Adrenal gland (tissue), 19 donors: ENCODE measurements around the gene SELPLG. TPM values are rescaled to one million over a fixed set of nuclear protein-coding genes. Genes with fewer than 3 reads are reported as not detected.

Experiments used
- DNase-seq, 7 donors: peaks; one replicate each; pipeline ENCODE4 v3.0.0-alpha.2; 2019 to 2020
- H3K27ac ChIP-seq, 5 donors: fragments of 200-600 bp; sonication (generic) in 4 of 5; 1 replicate in 3 of 5; 2 replicates in 2 of 5; pipeline versions ENCODE4 v1.5.1 to v1.8.0; 2016 to 2020; ENCODE audit warnings: mild to moderate bottlenecking in 1 of 5
- H3K27me3 ChIP-seq: fragments of 200-600 bp; 2 replicates; pipeline ENCODE4 v1.8.0; 2021
- H3K36me3 ChIP-seq, 2 donors: fragments of 200-600 bp; replicated peaks in 1 of 2; 1 replicate in 1 of 2; 2 replicates in 1 of 2; pipeline versions ENCODE4 v1.5.1 to v1.8.0; 2018 to 2022
- H3K4me1 ChIP-seq, 2 donors: fragments of 200-600 bp; replicated peaks in 1 of 2; 1 replicate in 1 of 2; 2 replicates in 1 of 2; pipeline versions ENCODE4 v1.5.1 to v1.8.0; 2018 to 2021
- H3K4me3 ChIP-seq, 4 donors: fragments of 200-600 bp; sonication (generic) in 3 of 4; one replicate each; pipeline ENCODE4 v1.5.1; 2016 to 2018
- H3K9me3 ChIP-seq, 3 donors: fragments of 200-600 bp; sonication (generic) in 1 of 3; replicated peaks in 1 of 3; 1 replicate in 2 of 3; 2 replicates in 1 of 3; pipeline versions ENCODE4 v1.5.1 to v1.8.0; 2016 to 2021
- CTCF ChIP-seq, 6 experiments: fragments of 450-650 bp in 4 of 6; fragments of 200-600 bp in 2 of 6; sonication (generic) in 1 of 6; IDR thresholded peaks; 1 replicate in 5 of 6; 2 replicates in 1 of 6; pipeline versions ENCODE4 v1.5.1 to v1.8.0; 2016 to 2021; ENCODE audit warnings: antibody characterized with exemption in 6 of 6, mild to moderate bottlenecking in 2 of 6, moderate library complexity in 1 of 6
- POLR2A ChIP-seq, 2 donors: fragments of 450-650 bp; IDR thresholded peaks; one replicate each; pipeline ENCODE4 v1.6.1; 2017; ENCODE audit warnings: antibody characterized with exemption in 2 of 2, mild to moderate bottlenecking in 2 of 2, moderate library complexity in 1 of 2
- WGBS, 4 donors: extraction: QIAGEN DNeasy Blood & Tissue Kit in 2 of 4; methylation state at CpG; one replicate each; pipeline versions ENCODE4 v1.1.5 to v1.1.7; 2013 to 2017; 5-methylcytosine and 5-hydroxymethylcytosine counted together
- intact Hi-C, 2 donors: fragments of 100-400 bp; cut with DNase I; formaldehyde crosslinking; loops; one replicate each; pipeline versions ENCODE4 v1.14.1 to v1.15.0; 2022 to 2023
- long read RNA-seq, 10 donors: library from polyadenylated mRNA in 3 of 10; unstranded in 2 of 10; stranded (forward) in 1 of 10; transcript quantifications; one replicate each; pipeline ENCODE4 v2.0.0 and lab custom pipeline, GENCODE V29; 2021 to 2026
- polyA plus RNA-seq, 3 donors: library from polyadenylated mRNA; stranded (reverse); fragments of 200-250 nt in 2 of 3; fragments of 350-450 nt in 1 of 3; fragmentation: Illumina TruSeq in 1 of 3; extraction: RNeasy Lipid Tissue Mini Kit (QIAGEN cat#74804) in 1 of 3; gene quantifications; one replicate each; pipeline ENCODE4 v1.2.3, GENCODE V29; 2013 to 2014
- total RNA-seq, 9 donors: library from RNA; depleted of rRNA in 4 of 9; stranded (reverse); fragments of >200 nt in 4 of 9; fragments of 120-200 nt in 1 of 9; fragmentation: NEBNext Ultra II Directional in 1 of 9; extraction: Animal tissue kit (Norgen Biotek cat#: 25700) in 1 of 9; gene quantifications; one replicate each; pipeline versions ENCODE4 v1.1.0 to v1.2.4, GENCODE V29; 2013 to 2023
- donor health status: healthy with polysubstance abuse.
- donor health status: Bipolar disorder and iron deficiency.
- donor health status: DM: yes; HTN: yes; CAD: no.
- donor health status: DM: no; HTN: no; CAD: no.
- donor health status: DM: no; HTN: no; CAD: no.
- donor health status: DM: yes; HTN: yes; CAD: no.

SELPLG gene, protein sequence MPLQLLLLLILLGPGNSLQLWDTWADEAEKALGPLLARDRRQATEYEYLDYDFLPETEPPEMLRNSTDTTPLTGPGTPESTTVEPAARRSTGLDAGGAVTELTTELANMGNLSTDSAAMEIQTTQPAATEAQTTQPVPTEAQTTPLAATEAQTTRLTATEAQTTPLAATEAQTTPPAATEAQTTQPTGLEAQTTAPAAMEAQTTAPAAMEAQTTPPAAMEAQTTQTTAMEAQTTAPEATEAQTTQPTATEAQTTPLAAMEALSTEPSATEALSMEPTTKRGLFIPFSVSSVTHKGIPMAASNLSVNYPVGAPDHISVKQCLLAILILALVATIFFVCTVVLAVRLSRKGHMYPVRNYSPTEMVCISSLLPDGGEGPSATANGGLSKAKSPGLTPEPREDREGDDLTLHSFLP
- 10 to 100 TPM in 7 of 9 donors, 1 to 10 TPM in 2; 1.5 to 46.1 (median 15.5) TPM for total RNA-seq
- polyA plus RNA-seq, result 1 to 10 TPM; 3.3 to 4.8 (median 3.8) TPM
- long read RNA-seq, donor 1, result 0 reads
- long read RNA-seq, donor 2, partial matches to known transcripts, result 0 of 1 reads
- long read RNA-seq, donor 2, other reads (novel, unspliced or antisense), result 0 of 1 reads
- long read RNA-seq, donor 3, result 0 reads
- long read RNA-seq, donor 4, partial matches to known transcripts, result 0 of 1 reads
- long read RNA-seq, donor 4, other reads (novel, unspliced or antisense), result 1 of 1 reads
- long read RNA-seq, donor 5, transcript SELPLG-203 (2 exons, 2,256 nt), result major isoform, 24 of 30 reads
- long read RNA-seq, donor 5, partial matches to known transcripts, result 0 of 30 reads
- long read RNA-seq, donor 5, other reads (novel, unspliced or antisense), result 6 of 30 reads
- long read RNA-seq, donor 6, partial matches to known transcripts, result 1 of 4 reads
- long read RNA-seq, donor 6, other reads (novel, unspliced or antisense), result 0 of 4 reads
- long read RNA-seq, donor 7, result 0 reads
- long read RNA-seq, donor 8, partial matches to known transcripts, result 0 of 2 reads
- long read RNA-seq, donor 8, other reads (novel, unspliced or antisense), result 0 of 2 reads
- long read RNA-seq, donor 9, result 0 reads
- long read RNA-seq, donor 10, result 0 reads

GRCh38 chr12:108633534-108634248 lies at the start of gene SELPLG:
Gene SELPLG (minus strand): TSS chr12:108633894. CDS start chr12:108624307, 9,587 bp downstream.
- 62 to 69% (median 68%) methylated on average over 6 to 14 of the region's 14 CpGs for WGBS, 4 donors

DNA sequence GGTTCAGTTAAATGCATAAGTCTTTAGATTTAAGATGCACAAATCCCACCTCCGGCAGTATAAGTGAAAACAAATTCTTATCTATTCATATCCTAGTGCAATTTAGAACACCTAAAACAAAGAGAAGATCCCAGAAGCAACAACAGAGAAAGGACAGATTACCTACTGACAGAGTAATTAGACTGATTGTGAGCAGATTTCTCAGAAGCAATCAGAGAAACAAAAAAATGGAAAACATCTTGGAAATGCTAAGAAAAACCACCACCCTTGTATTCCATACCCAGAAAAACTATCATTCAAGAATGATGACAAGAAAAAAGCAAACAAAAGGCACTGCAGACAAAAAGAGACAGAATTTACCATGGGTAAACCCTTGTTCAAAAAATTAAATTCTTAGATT lies 47.6 kb upstream of the SELPLG start:
- Histone ChIP-seq H3K36me3 (peaks cover 0 to 8% of the 10 kb centered on the region in 2 donors), H3K9me3 (no peaks in the 10 kb centered on the region), H3K4me1 (peaks cover 14 to 19% of the 10 kb centered on the region in 2 donors), H3K27me3 (no peaks in the 10 kb centered on the region), H3K4me3 (no peak overlapping the region), H3K27ac (no peak overlapping the region)
- WGBS, 4 donors, result 88 to 98% (median 95%) methylated on average over 1 of the region's 1 CpG
- DNase-seq, result no peak
- TF ChIP-seq POLR2A (IDR thresholded peaks at IDR 0.05), result no peak
- TF ChIP-seq CTCF (IDR thresholded peaks at IDR 0.05), result no peak
- intact Hi-C loops, result no loop called here

More at GRCh38 chr12:108633534-108634248, at the start of gene SELPLG:
- H3K27me3 ChIP-seq, result no peaks in the 10 kb centered on the region
- TF ChIP-seq POLR2A (IDR thresholded peaks at IDR 0.05) (no peak), CTCF (IDR thresholded peaks at IDR 0.05) (no peak)
- H3K4me1 ChIP-seq, result peaks cover under 1 to 37% of the 10 kb centered on the region in 2 donors
- no peaks in the 10 kb centered on the region for H3K36me3 ChIP-seq
- intact Hi-C loops, result no loop called here
- DNase-seq, result peak in 5 of 7 donors; percentile 44 to 72 (median 60)
- peak within 1 kb of the TSS in 1 of 4 donors; percentile 38 for H3K4me3 ChIP-seq
- no peaks in the 10 kb centered on the region for H3K9me3 ChIP-seq
- peak within 1 kb of the TSS in 2 of 5 donors; percentile 24 to 57 for H3K27ac ChIP-seq

GRCh38 chr12:108679106-108679681 lies 45.5 kb upstream of the SELPLG start:
- Histone ChIP-seq H3K27me3 (no peaks in the 10 kb centered on the region), H3K36me3 (peaks cover 0 to 8% of the 10 kb centered on the region in 2 donors), H3K27ac (no peak overlapping the region), H3K4me3 (no peak overlapping the region), H3K4me1 (no peaks in the 10 kb centered on the region), H3K9me3 (no peaks in the 10 kb centered on the region)
- intact Hi-C loops, result no loop called here
- TF ChIP-seq POLR2A (IDR thresholded peaks at IDR 0.05), result no peak
- TF ChIP-seq CTCF (IDR thresholded peaks at IDR 0.05), result no peak
- no peak for DNase-seq
- 92 to 97% (median 93%) methylated on average over 1 of the region's 1 CpG for WGBS, 4 donors
